Stimulated activated effector memory CD8-positive, alpha-beta T cell treated with anti-CD3 and anti-CD28 coated beads, Interleukin-12 subunit alpha, Interleukin-12 subunit beta, amount 100 ng/mL, for 72 hours (primary cell): Measurements from ENCODE around the gene TLE5.
"Not testable (repeated sequence)": the region's sequence is repeated elsewhere in the genome, so short reads cannot be mapped to it uniquely, and the experiment has no call there.

Source experiments
- ATAC-seq: fragments of 150-1000 bp; cut with Tn5 transposase; 2 replicates; pipeline ENCODE4 v1.10.0; 2021
- DNase-seq, 2 donors: peaks; one replicate each; pipeline ENCODE4 v3.0.0; 2021 to 2022; ENCODE audit warnings: low spot score in 2 of 2
- H3K27ac Mint-ChIP-seq: one replicate; pipeline ENCODE4 v1.8.0; 2022; ENCODE audit warnings: mild to moderate bottlenecking, mixed read lengths
- H3K36me3 Mint-ChIP-seq: one replicate; pipeline ENCODE4 v1.8.0; 2022; ENCODE audit warnings: mild to moderate bottlenecking, mixed read lengths
- H3K4me1 Mint-ChIP-seq: one replicate; pipeline ENCODE4 v1.8.0; 2022; ENCODE audit warnings: mixed read lengths
- H3K4me3 Mint-ChIP-seq: one replicate; pipeline ENCODE4 v1.8.0; 2022; ENCODE audit warnings: mild to moderate bottlenecking, mixed read lengths
- H3K9me3 Mint-ChIP-seq: one replicate; pipeline ENCODE4 v1.8.0; 2022; ENCODE audit warnings: mixed read lengths

The TLE5 gene

GRCh38 chr19:3015126-3016057, 46.9 kb downstream of the TLE5 start:
- no peaks in the 10 kb centered on the region for H3K36me3 Mint-ChIP-seq
- no peaks in the 10 kb centered on the region for H3K9me3 Mint-ChIP-seq
- no peak overlapping the region for H3K27ac Mint-ChIP-seq
- H3K4me3 Mint-ChIP-seq: no peak overlapping the region
- H3K4me1 Mint-ChIP-seq: no peaks in the 10 kb centered on the region
- DNase-seq: no peak
- ATAC-seq: no peak

- no peak overlapping the region for H3K4me3 Mint-ChIP-seq
- no peak overlapping the region for H3K27ac Mint-ChIP-seq
- H3K9me3 Mint-ChIP-seq: no peaks in the 10 kb centered on the region
- no peak for ATAC-seq
- DNase-seq: no peak
- no peaks in the 10 kb centered on the region for H3K36me3 Mint-ChIP-seq
- H3K4me1 Mint-ChIP-seq: no peaks in the 10 kb centered on the region
Measured at GRCh38 chr19:3014135-3014534, 48.2 kb downstream of the TLE5 start.

GRCh38 chr19:3013263-3013725, 49.0 kb downstream of the TLE5 start:
- H3K4me1 Mint-ChIP-seq: no peaks in the 10 kb centered on the region
- ATAC-seq (no peak), DNase-seq (no peak)
- no peak overlapping the region for H3K4me3 Mint-ChIP-seq
- no peak overlapping the region for H3K27ac Mint-ChIP-seq
- no peaks in the 10 kb centered on the region for H3K36me3 Mint-ChIP-seq
- no peaks in the 10 kb centered on the region for H3K9me3 Mint-ChIP-seq

GRCh38 chr19:3012621-3013262, 49.6 kb downstream of the TLE5 start:
- no peak overlapping the region for H3K4me3 Mint-ChIP-seq
- no peak overlapping the region for H3K27ac Mint-ChIP-seq
- no peaks in the 10 kb centered on the region for H3K36me3 Mint-ChIP-seq
- DNase-seq: no peak
- no peaks in the 10 kb centered on the region for H3K9me3 Mint-ChIP-seq
- no peak for ATAC-seq
- no peaks in the 10 kb centered on the region for H3K4me1 Mint-ChIP-seq

GRCh38 chr19:3012059-3012458, 50.2 kb downstream of the TLE5 start:
- H3K9me3 Mint-ChIP-seq, ATAC-seq, H3K27ac Mint-ChIP-seq: not testable (repeated sequence)

GRCh38 chr19:3010871-3011270, 51.4 kb downstream of the TLE5 start:
- Mint-ChIP-seq H3K4me3 (no peak overlapping the region), H3K9me3 (no peaks in the 10 kb centered on the region), H3K36me3 (no peaks in the 10 kb centered on the region), H3K27ac (no peak overlapping the region), H3K4me1 (no peaks in the 10 kb centered on the region)
- ATAC-seq (no peak), DNase-seq (no peak)

More at GRCh38 chr19:3012059-3012458, 50.2 kb downstream of the TLE5 start:
- not testable (repeated sequence) for H3K4me3 Mint-ChIP-seq, DNase-seq, H3K36me3 Mint-ChIP-seq, H3K4me1 Mint-ChIP-seq

GRCh38 chr19:3008994-3009393, 53.3 kb downstream of the TLE5 start:
- Mint-ChIP-seq H3K4me1 (no peaks in the 10 kb centered on the region), H3K36me3 (no peaks in the 10 kb centered on the region), H3K9me3 (no peaks in the 10 kb centered on the region), H3K4me3 (no peak overlapping the region), H3K27ac (no peak overlapping the region)
- ATAC-seq (no peak), DNase-seq (no peak)

GRCh38 chr19:3007975-3008374, 54.3 kb downstream of the TLE5 start:
- H3K27ac Mint-ChIP-seq: no peak overlapping the region
- ATAC-seq: no peak

GRCh38 chr19:3006075-3006767, 56.1 kb downstream of the TLE5 start:
- H3K4me3 Mint-ChIP-seq: no peak overlapping the region
- no peaks in the 10 kb centered on the region for H3K4me1 Mint-ChIP-seq
- H3K36me3 Mint-ChIP-seq: no peaks in the 10 kb centered on the region
- H3K27ac Mint-ChIP-seq: no peak overlapping the region
- H3K9me3 Mint-ChIP-seq: no peaks in the 10 kb centered on the region
- ATAC-seq: no peak
- DNase-seq: no peak

More at GRCh38 chr19:3007975-3008374, 54.3 kb downstream of the TLE5 start:
- DNase-seq: no peak
- no peaks in the 10 kb centered on the region for H3K36me3 Mint-ChIP-seq
- no peak overlapping the region for H3K4me3 Mint-ChIP-seq
- H3K9me3 Mint-ChIP-seq: no peaks in the 10 kb centered on the region
- H3K4me1 Mint-ChIP-seq: no peaks in the 10 kb centered on the region

GRCh38 chr19:3005345-3005744, 57.0 kb downstream of the TLE5 start:
- H3K4me1 Mint-ChIP-seq: no peaks in the 10 kb centered on the region
- H3K36me3 Mint-ChIP-seq: no peaks in the 10 kb centered on the region
- no peak overlapping the region for H3K4me3 Mint-ChIP-seq
- DNase-seq (no peak), ATAC-seq (no peak)
- H3K9me3 Mint-ChIP-seq: no peaks in the 10 kb centered on the region
- H3K27ac Mint-ChIP-seq: no peak overlapping the region

- Mint-ChIP-seq H3K4me1 (no peaks in the 10 kb centered on the region), H3K36me3 (no peaks in the 10 kb centered on the region), H3K9me3 (no peaks in the 10 kb centered on the region), H3K27ac (no peak overlapping the region), H3K4me3 (no peak overlapping the region)
- DNase-seq: no peak
- ATAC-seq: no peak
Measured at GRCh38 chr19:3004522-3004921, 57.8 kb downstream of the TLE5 start.

- DNase-seq (no peak), ATAC-seq (no peak)
- H3K4me1 Mint-ChIP-seq: no peaks in the 10 kb centered on the region
- no peaks in the 10 kb centered on the region for H3K9me3 Mint-ChIP-seq
- H3K36me3 Mint-ChIP-seq: no peaks in the 10 kb centered on the region
- H3K27ac Mint-ChIP-seq: no peak overlapping the region
- H3K4me3 Mint-ChIP-seq: no peak overlapping the region
Measured at GRCh38 chr19:3003046-3003445, 59.2 kb downstream of the TLE5 start.
